ENCODE results near the gene DSCAML1. TPM values are rescaled to one million over a fixed set of nuclear protein-coding genes. Genes with fewer than 3 reads are reported as not detected.
A peak's percentile ranks its signal among the peaks of the same experiment; 100 is the strongest.

The DSCAML1 gene
- total RNA-seq, 1 experiment from 2014 or later, result 0.59 TPM

GRCh38 chr11:117580866-117581265, 216.2 kb downstream of the DSCAML1 start:
- Histone ChIP-seq H3K27me3 (ENCODE audit: control insufficient read depth, insufficient read depth, low read length) (no peaks in the 10 kb centered on the region; the same call in 1 of the 2 replicates), H3K36me3 (replicated peaks; ENCODE audit: control insufficient read depth, insufficient read depth, low read length) (no peaks in the 10 kb centered on the region), H3K4me3 (ENCODE audit: insufficient read depth, low read depth, low read length) (no peak overlapping the region)
- no peak for DNase-seq

GRCh38 chr11:117579161-117579560, 217.9 kb downstream of the DSCAML1 start:
- no peak for DNase-seq
- no peaks in the 10 kb centered on the region for H3K36me3 ChIP-seq (replicated peaks; ENCODE audit: control insufficient read depth, insufficient read depth, low read length)
- H3K27me3 ChIP-seq (ENCODE audit: control insufficient read depth, insufficient read depth, low read length), result no peaks in the 10 kb centered on the region; the same call in none of the 2 replicates
- H3K4me3 ChIP-seq (ENCODE audit: insufficient read depth, low read depth, low read length), result no peak overlapping the region

- no peaks in the 10 kb centered on the region; the same call in 1 of the 2 replicates for H3K27me3 ChIP-seq (ENCODE audit: control insufficient read depth, insufficient read depth, low read length)
- no peak overlapping the region for H3K4me3 ChIP-seq (ENCODE audit: insufficient read depth, low read depth, low read length)
- no peaks in the 10 kb centered on the region for H3K36me3 ChIP-seq (replicated peaks; ENCODE audit: control insufficient read depth, insufficient read depth, low read length)
- DNase-seq, result no peak
Observed at GRCh38 chr11:117575856-117576255, 221.2 kb downstream of the DSCAML1 start.

- no peak for DNase-seq
- no peak overlapping the region for H3K4me3 ChIP-seq (ENCODE audit: insufficient read depth, low read depth, low read length)
- H3K36me3 ChIP-seq (replicated peaks; ENCODE audit: control insufficient read depth, insufficient read depth, low read length), result no peaks in the 10 kb centered on the region
- H3K27me3 ChIP-seq (ENCODE audit: control insufficient read depth, insufficient read depth, low read length), result no peaks in the 10 kb centered on the region; the same call in 1 of the 2 replicates
Observed at GRCh38 chr11:117574551-117574950, 222.5 kb downstream of the DSCAML1 start.

- no peak for DNase-seq
- no peaks in the 10 kb centered on the region; the same call in 1 of the 2 replicates for H3K27me3 ChIP-seq (ENCODE audit: control insufficient read depth, insufficient read depth, low read length)
- no peak overlapping the region for H3K4me3 ChIP-seq (ENCODE audit: insufficient read depth, low read depth, low read length)
Observed at GRCh38 chr11:117573326-117573725, 223.7 kb downstream of the DSCAML1 start.

GRCh38 chr11:117572671-117573070, 224.3 kb downstream of the DSCAML1 start:
- no peak for DNase-seq
- Histone ChIP-seq H3K36me3 (replicated peaks; ENCODE audit: control insufficient read depth, insufficient read depth, low read length) (no peaks in the 10 kb centered on the region), H3K27me3 (ENCODE audit: control insufficient read depth, insufficient read depth, low read length) (no peaks in the 10 kb centered on the region; the same call in 1 of the 2 replicates)

More at GRCh38 chr11:117573326-117573725, 223.7 kb downstream of the DSCAML1 start:
- H3K36me3 ChIP-seq (replicated peaks; ENCODE audit: control insufficient read depth, insufficient read depth, low read length), result no peaks in the 10 kb centered on the region

GRCh38 chr11:117572129-117572528, 224.9 kb downstream of the DSCAML1 start:
- DNase-seq, result no peak
- Histone ChIP-seq H3K36me3 (replicated peaks; ENCODE audit: control insufficient read depth, insufficient read depth, low read length) (no peaks in the 10 kb centered on the region), H3K27me3 (ENCODE audit: control insufficient read depth, insufficient read depth, low read length) (no peaks in the 10 kb centered on the region; the same call in 1 of the 2 replicates), H3K4me3 (ENCODE audit: insufficient read depth, low read depth, low read length) (no peak overlapping the region)

More at GRCh38 chr11:117572671-117573070, 224.3 kb downstream of the DSCAML1 start:
- no peak overlapping the region for H3K4me3 ChIP-seq (ENCODE audit: insufficient read depth, low read depth, low read length)

GRCh38 chr11:117570701-117571100, 226.3 kb downstream of the DSCAML1 start:
- Histone ChIP-seq H3K36me3 (replicated peaks; ENCODE audit: control insufficient read depth, insufficient read depth, low read length) (no peaks in the 10 kb centered on the region), H3K4me3 (ENCODE audit: insufficient read depth, low read depth, low read length) (no peak overlapping the region), H3K27me3 (ENCODE audit: control insufficient read depth, insufficient read depth, low read length) (no peaks in the 10 kb centered on the region; the same call in 1 of the 2 replicates)
- DNase-seq, result no peak

- H3K27me3 ChIP-seq (ENCODE audit: control insufficient read depth, insufficient read depth, low read length), result no peaks in the 10 kb centered on the region; the same call in 1 of the 2 replicates
- DNase-seq, result no peak
- H3K4me3 ChIP-seq (ENCODE audit: insufficient read depth, low read depth, low read length), result no peak overlapping the region
- no peaks in the 10 kb centered on the region for H3K36me3 ChIP-seq (replicated peaks; ENCODE audit: control insufficient read depth, insufficient read depth, low read length)
Observed at GRCh38 chr11:117569911-117570310, 227.1 kb downstream of the DSCAML1 start.

GRCh38 chr11:117565709-117566108, 231.3 kb downstream of the DSCAML1 start:
- no peak overlapping the region for H3K4me3 ChIP-seq (ENCODE audit: insufficient read depth, low read depth, low read length)
- H3K27me3 ChIP-seq (ENCODE audit: control insufficient read depth, insufficient read depth, low read length), result no peaks in the 10 kb centered on the region
- peak; percentile 71 for DNase-seq
- H3K36me3 ChIP-seq (replicated peaks; ENCODE audit: control insufficient read depth, insufficient read depth, low read length), result no peaks in the 10 kb centered on the region

- H3K27me3 ChIP-seq (ENCODE audit: control insufficient read depth, insufficient read depth, low read length), result no peaks in the 10 kb centered on the region
Observed at GRCh38 chr11:117564321-117564720, 232.7 kb downstream of the DSCAML1 start.

GRCh38 chr11:117563556-117563955, 233.5 kb downstream of the DSCAML1 start:
- Histone ChIP-seq H3K4me3 (ENCODE audit: insufficient read depth, low read depth, low read length) (no peak overlapping the region), H3K36me3 (replicated peaks; ENCODE audit: control insufficient read depth, insufficient read depth, low read length) (no peaks in the 10 kb centered on the region), H3K27me3 (ENCODE audit: control insufficient read depth, insufficient read depth, low read length) (no peaks in the 10 kb centered on the region)
- DNase-seq, result no peak

More at GRCh38 chr11:117564321-117564720, 232.7 kb downstream of the DSCAML1 start:
- DNase-seq, result no peak
- H3K36me3 ChIP-seq (replicated peaks; ENCODE audit: control insufficient read depth, insufficient read depth, low read length), result no peaks in the 10 kb centered on the region
- H3K4me3 ChIP-seq (ENCODE audit: insufficient read depth, low read depth, low read length), result no peak overlapping the region

GRCh38 chr11:117562136-117562535, 234.9 kb downstream of the DSCAML1 start:
- DNase-seq, result no peak
- Histone ChIP-seq H3K4me3 (ENCODE audit: insufficient read depth, low read depth, low read length) (no peak overlapping the region), H3K36me3 (replicated peaks; ENCODE audit: control insufficient read depth, insufficient read depth, low read length) (no peaks in the 10 kb centered on the region), H3K27me3 (ENCODE audit: control insufficient read depth, insufficient read depth, low read length) (no peaks in the 10 kb centered on the region)

GRCh38 chr11:117560780-117561530, 236.1 kb downstream of the DSCAML1 start:
- Histone ChIP-seq H3K27me3 (ENCODE audit: control insufficient read depth, insufficient read depth, low read length) (no peaks in the 10 kb centered on the region), H3K36me3 (replicated peaks; ENCODE audit: control insufficient read depth, insufficient read depth, low read length) (no peaks in the 10 kb centered on the region), H3K4me3 (ENCODE audit: insufficient read depth, low read depth, low read length) (no peak overlapping the region)
- DNase-seq, result no peak

GRCh38 chr11:117559698-117560097, 237.3 kb downstream of the DSCAML1 start:
- H3K27me3 ChIP-seq (ENCODE audit: control insufficient read depth, insufficient read depth, low read length), result no peaks in the 10 kb centered on the region; the same call in 1 of the 2 replicates
- no peak overlapping the region for H3K4me3 ChIP-seq (ENCODE audit: insufficient read depth, low read depth, low read length)
- H3K36me3 ChIP-seq (replicated peaks; ENCODE audit: control insufficient read depth, insufficient read depth, low read length), result no peaks in the 10 kb centered on the region
- peak; percentile 63 for DNase-seq
